Fibroblast of upper back skin (primary cell): ENCODE data around the gene COQ5.
"Not testable (repeated sequence)": the region's sequence is repeated elsewhere in the genome, so short reads cannot be mapped to it uniquely, and the experiment has no call there.

Experiments used
- DNase-seq: peaks from one replicate; pipeline ENCODE4 v3.0.0-alpha.2; 2013

COQ5 gene

DNA sequence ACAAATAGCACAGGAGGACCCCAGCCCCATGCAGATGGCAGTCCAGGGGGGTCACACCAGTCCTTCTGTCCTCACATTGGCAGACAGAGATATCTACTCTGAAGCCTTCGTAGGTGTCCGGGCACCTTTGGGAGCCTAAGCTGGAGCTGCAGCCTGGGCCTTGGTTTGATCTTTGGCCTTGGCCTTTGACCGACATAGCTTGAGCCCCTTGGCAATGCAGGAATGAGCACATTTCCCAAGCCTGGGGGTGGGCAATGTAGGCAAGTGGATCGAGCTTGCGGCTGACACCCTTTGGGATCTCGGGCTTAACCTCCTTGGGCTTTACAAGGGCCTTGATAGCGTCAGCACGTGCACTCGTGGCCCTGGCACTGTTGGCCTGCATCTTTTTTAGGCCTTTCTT is 6.4 kb downstream of the COQ5 start:
- DNase-seq, result no peak

- DNase-seq, result not testable (repeated sequence)
Observed at GRCh38 chr12:120519324-120519723, 9.6 kb downstream of the COQ5 start.

- no peak for DNase-seq
Observed at GRCh38 chr12:120515496-120515895, 13.5 kb downstream of the COQ5 start.

DNA sequence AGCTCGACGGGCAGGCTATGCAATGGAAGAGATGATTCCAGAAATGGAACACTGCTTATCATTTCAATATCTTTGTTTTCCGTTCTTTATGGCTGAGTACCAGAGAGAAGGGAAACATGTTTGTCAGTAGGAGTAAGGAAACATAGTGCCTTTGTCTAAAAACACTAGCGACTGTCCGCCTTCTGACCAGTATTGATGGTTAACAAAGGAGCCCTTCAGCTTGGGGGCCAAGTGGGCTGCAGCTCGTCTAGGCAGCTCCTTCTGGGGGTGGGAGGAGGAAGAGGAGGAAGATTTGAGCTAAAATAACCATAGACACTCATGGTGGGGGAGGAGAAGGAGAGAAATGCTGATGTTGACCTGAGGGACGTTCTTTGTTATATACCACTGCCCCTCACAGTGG is 15.0 kb downstream of the COQ5 start:
- no peak for DNase-seq

DNA sequence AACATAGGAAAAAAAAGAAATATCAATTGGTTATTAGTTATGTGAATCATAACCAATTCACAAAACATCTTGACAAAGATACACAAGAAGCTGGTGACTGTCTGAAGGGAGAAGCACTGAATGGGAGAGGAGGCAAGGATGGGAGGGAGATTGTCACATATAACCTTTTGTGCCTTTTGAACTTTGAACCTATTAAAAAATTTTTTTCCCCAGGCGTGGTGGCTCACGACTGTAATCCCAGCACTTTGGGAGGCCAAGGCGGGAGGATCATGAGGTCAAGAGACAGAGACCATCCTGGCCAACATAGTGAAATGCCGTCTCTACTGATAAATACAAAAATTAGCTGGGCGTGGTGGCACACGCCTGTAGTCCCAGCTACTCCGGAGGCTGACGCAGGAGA is 20.4 kb downstream of the COQ5 start:
- no peak for DNase-seq

DNA sequence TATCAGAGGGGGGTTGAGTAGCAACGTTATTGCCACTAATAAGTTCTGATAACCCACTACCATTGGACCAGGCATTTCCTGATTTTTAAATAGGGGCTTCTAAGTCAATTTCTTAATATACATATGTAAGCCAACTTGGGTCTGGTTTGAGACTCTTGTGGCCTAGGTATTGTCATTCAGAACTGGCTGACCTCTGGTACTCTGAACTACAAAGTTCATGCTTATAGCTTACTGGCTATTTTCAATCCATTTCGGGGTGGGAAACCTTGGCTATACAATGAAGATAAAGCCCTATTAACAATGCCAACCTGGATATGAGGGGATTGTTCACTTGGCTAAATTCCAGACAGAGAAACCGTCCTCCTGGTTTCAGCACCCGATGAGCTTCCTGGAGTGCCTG is 24.4 kb downstream of the COQ5 start:
- DNase-seq, result no peak

DNA sequence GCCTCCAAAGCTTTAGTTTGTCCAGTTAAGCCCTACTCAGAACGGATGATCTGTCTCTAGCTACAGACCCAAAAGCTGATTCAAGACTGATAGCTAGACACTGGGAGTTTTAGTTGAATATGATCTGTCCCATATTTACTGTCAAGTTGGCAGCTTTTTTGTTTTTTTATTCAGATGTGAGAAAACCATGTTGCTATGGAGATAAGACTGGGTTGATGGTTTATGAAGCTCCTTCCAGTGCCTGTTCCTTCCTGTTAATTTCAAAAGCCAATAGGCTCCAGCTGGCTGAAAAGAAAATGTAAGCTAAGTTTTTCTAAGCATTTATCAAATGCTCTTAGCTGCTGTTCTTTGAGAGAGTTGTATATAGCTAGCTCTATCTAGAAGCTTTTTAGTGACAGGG is 28.4 kb downstream of the COQ5 start:
- no peak for DNase-seq

- DNase-seq, result no peak
Observed at GRCh38 chr12:120498870-120499515, 30.0 kb downstream of the COQ5 start.

DNA sequence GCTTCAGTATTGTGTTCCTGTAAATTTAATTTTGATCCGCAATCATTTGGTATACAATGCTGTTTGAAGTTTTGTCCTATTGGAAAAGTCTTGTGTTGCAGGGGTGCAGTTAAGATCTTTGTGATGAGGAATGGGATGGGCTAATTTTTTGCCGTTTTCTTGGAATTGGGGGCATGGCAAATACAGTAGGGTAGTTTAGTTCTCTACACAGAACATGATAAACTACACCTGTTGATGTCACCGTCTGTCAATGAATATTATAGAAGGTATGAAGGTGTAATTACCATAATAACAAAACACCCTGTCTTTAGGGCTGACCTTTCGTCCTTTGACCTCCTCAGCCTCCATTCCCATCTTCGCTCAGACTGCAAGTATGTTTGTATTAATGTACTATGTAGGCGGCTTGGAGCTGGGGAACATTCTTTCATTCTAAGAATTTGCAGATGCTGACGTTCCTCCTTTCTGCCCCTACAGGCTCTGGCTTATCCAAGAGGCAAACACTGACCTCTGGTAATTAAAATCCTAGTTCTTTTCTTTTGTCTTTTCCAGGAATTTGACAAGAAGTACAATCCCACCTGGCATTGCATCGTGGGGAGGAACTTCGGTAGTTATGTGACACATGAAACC is 31.3 kb downstream of the COQ5 start:
- DNase-seq, result no peak

- DNase-seq, result peak; percentile 30
Observed at GRCh38 chr12:120496413-120497340, 32.3 kb downstream of the COQ5 start.

- DNase-seq, result peak; percentile 96
Observed at GRCh38 chr12:120495731-120496412, 33.1 kb downstream of the COQ5 start, which contains the start of gene DYNLL1. Gene DYNLL1, plus strand, starts transcription at chr12:120496113. Its CDS starts 309 bp downstream, at chr12:120496422.

DNA sequence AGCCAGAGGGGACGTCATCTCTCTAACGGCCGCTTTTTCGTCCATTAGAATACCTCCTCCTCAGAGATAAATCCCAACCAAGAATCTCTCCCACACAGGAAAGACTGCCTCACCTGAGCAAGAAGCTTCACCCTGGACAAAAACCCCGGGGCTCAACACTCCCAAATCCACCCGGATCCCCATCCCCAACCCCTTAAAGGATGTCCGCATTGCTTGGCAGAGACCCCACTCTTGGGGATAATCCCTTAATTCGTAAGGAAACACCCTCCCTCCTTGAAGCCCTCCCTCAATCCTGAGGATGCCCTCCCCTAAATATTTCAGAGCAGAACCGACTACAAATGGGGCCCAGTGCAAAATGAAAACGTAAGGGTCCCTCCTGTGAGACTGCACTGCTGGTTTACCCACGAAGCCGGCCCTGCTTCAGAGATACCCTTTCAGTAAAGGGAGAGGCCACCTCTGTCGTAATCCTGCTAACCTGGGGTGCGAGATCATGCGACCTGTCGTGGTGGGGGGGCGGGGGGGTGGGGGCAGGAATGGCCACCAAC is 33.7 kb downstream of the COQ5 start:
- DNase-seq, result no peak

DNA sequence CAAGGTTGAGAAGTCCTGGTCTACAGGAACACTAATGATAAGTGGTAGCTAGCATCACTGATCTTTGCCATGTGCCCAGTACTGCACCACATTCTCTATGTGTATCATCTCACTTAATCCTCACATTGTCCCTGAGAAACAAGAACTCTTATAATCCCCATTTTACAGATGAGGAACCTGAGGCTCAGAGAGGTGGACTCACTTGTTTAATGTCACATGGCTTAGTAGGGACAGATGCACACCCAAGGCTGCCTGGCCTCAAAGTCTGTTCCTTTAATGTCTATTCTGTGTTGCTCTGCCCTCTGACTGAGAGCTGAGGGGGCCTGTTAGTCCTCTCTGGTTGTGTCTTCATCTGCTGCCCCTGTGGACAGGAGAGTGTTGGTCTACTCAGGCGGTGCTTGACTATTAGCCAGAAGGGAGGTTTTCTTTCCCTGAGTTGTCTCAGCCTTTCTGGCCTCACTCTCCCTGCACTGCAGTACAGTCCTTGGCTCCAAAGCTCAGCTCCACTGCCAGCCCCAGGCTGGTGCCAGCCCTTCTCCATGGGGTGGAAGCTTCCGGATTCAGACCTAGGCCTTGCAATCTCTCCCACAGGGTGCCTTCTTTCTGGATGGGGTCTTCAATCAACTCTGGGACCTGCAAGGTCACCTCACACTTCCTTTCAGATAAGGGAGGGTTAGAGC is 38.0 kb downstream of the COQ5 start:
- no peak for DNase-seq

DNA sequence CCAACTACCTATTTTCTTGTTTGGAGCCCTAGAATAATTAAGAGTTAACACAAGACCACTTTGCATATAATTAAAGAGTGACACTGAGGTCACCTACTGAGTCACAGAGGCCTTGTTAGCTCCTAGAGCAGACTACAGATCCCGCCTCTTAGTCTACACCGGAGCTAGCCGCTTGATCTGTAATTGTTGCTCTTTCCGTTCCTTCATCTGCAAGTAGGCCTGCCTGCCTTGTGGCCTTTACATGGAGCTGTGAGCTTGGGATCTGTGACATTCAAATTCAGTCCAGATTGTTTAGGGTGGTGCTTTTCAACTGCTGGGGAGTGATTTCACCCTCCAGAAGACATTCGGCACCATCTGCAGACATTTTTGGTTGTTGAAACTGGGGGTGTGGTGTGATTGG is 38.6 kb downstream of the COQ5 start:
- no peak for DNase-seq

DNA sequence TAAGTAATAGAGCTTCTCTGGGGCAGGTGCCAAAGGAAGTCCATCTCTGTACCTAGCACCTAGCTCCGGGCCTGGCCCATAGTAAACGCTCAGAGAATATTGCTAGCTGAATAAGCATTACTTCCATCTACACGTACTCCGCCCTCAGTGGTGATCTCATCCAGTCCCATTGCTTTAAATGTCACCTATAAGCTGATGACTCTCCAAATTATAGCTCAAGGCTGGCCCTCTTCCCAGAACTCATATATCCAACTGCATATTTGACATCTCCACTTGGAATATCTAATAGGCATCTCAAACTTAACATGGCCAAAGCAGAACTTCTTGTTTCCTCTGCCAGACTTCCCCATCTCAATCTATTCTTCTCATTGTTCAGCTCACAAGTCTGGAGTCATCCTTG is 39.9 kb downstream of the COQ5 start:
- peak; percentile 47 for DNase-seq

DNA sequence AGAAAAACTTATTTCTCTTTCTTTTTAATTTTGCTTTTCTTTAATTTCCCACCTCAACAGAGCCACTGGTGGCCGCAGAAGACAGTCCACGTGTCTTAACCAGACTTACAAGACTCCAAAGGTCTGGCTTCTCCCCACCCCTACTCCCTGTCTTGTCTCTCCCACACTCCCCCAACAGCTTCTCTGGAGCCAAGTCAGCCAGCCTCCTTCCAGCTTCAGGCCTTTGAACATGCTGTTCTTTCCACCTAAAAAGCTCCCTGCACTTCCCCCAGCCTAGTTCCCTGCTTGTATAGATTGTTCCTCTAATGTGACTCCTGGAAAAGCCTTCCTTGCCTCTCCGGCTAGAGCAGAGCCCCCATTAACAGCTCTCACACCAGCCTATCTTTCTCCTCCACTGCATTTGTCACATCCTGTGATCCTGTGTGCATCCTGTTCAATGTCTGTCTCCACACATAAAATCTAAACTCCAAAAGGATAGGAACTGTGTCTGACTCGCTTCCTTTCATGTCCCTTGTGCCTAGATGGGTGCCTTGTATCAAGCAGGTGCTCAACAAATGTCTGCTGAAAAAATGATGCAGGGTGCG is 40.8 kb downstream of the COQ5 start:
- no peak for DNase-seq

GRCh38 chr12:120487552-120487951 is 41.4 kb downstream of the COQ5 start:
- DNase-seq, result not testable (repeated sequence)

- DNase-seq, result no peak
Observed at GRCh38 chr12:120485961-120486881, 42.7 kb downstream of the COQ5 start.

GRCh38 chr12:120483621-120484020 is 45.3 kb downstream of the COQ5 start:
- DNase-seq, result no peak

DNA sequence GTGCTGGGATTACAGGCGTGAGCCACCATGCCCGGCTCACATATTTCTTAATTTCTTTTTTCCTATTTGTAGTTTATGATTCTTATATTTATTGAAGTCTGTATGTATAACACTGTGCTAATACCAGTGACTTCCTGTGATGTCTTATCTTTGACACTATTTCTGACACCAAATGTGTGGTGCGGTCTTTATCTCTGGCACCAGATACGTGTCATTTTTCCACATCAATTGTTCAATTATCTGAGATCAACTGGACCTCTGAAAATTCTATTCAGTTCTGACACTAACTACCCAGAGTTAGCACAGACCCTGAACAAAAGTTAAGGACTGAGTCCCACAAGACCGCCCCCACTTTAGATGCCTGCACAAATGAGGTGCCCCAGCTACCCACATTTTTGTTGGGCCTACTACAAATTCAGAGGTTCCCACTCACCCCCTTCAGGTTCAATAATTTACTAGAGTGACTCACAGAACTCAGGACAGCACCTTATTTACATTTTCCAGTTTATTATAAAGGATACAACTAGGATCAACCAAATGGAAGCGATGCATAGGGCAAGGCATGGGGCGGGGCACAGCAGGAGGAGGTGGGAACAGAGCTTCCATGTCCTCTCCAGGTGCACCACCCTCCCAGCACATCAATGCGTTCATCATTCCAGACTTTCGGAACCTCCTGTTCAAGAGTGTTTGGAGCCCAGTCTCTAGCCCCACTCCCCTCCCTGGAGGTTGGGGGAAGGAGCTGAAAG is 47.8 kb downstream of the COQ5 start:
- no peak for DNase-seq
